Iris pigment epithelial cell (primary cell): ENCODE data around the gene NACC2.

ENCODE experiments used
- DNase-seq: peaks from one replicate; pipeline ENCODE4 v3.0.0-alpha.2; 2011; ENCODE audit warnings: low read depth

Gene NACC2

DNA sequence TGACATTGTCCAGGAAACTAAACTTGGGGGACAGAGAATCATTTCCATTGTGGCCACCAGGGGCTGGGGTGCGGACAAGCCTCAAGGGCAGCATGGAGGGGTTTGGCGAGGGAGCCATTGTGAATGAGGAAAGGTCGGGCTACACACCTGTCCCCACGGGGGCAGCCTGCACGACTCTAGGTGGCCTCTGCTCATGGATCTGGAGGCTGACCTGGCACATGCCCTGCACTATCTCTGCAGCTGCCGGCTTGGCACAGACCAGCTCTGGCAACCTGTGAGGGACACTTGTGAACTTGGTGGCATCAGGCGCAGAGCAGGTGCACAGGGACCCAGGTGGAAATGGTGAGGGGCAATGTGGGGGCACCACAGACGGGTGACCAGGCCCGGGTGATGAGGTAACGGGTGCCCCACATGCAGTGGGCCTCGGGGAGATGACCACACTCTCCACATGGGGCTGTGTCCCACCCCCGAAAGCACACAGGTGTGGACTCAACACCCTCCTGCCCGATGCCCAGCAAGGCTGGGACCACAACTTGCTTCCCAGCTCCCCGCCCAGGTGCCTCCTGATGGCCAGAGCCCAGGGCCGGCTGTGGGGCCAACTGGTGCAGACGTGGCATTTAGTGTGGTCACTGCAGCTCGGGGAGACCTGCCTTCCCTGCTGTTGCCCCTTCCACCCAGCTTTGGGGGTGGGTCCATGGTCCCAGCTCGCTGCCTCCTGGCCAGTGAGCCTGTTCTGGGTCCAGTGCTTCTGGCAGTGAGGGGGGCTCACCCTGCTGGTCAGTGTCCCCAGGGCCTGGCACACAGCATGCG lies 73.0 kb downstream of the NACC2 start:
- DNase-seq: no peak

DNA sequence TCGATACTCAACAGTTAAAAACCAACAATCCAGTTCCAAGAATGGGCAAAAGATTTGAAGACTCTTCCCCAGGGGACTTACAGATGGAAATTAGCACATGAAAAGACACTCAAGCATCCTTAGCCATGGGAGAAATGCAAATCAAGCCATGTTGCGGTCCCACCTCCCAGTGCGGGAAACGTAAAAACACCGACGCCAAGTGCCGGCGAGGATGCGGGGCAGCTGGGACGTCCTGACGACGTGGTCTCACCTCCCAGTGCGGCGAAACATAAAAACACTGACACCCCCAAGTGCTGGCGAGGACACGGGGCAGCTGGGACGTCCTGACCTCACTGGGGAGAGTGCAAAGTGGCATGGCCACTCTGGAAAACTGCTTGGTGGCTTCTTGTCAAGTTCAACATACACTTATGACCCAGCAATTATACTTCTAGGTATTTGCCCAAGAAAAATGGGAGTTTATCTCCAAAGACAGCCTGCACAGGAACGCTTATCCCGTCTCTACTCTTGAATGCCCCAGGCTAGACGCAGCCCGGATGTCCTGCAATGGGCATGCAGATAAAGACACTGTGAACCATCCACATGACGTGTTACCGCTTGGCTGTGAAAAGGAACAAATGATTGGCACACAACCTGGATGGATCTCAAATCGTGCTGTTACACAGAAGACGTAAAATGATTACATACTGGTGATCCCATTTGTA lies 73.8 kb downstream of the NACC2 start:
- DNase-seq: no peak

DNA sequence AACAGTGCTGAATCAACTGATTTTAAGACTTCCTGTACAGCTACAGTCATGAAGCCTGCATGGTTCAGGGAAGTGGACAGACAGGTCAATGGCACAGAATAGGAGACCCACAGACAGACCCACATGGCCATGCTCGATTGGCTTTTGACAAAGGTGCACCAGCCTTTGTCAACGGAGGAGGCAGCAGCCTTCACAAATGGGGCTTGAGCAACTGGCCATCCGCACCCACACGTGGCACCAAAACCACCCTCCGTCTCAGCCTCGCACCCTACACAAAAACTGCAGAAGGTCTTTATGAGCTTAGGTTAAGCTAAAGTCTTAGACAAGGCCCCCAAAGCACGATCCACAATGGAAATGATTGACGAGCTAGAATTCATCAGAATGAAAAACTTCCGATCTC lies 74.4 kb downstream of the NACC2 start:
- no peak for DNase-seq

DNA sequence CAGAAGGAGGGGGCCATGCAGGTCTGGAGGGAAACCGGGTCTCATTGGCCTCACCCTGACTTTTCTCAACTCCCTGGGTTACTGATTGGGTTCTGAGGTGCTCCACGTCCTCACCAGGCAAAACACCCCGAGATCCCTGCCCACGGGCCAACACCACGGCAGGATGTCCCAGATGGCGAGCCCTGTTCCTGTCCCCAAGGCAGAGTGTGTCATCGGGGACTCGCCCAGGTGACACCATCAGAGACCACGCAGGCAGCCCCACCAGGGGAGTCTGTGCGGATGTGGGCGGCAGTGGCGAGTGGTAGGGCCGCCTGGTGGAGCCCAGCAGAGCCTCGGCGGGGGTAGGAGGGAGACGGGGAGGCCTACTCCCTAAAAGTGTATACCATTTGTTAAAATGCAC lies 74.9 kb downstream of the NACC2 start:
- DNase-seq: no peak

DNA sequence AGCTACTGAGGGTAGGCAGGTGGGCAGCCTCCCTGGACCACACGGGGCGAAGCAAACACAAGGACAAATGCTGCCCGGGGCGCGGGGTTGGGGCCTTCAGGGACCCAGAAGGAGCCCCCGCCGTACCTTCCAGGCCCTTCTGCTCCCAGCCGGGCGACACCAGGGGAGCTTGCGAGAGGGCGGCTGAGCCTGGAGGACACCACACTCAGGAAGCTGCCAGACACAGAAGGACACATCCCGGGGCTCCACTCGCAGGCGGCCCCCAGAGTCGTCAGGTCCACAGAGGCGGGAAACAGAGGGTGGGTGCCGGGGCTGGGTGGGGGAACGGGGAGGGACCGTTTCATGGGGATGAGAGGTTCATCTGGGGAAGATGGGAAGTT lies 75.4 kb downstream of the NACC2 start:
- no peak for DNase-seq

DNA sequence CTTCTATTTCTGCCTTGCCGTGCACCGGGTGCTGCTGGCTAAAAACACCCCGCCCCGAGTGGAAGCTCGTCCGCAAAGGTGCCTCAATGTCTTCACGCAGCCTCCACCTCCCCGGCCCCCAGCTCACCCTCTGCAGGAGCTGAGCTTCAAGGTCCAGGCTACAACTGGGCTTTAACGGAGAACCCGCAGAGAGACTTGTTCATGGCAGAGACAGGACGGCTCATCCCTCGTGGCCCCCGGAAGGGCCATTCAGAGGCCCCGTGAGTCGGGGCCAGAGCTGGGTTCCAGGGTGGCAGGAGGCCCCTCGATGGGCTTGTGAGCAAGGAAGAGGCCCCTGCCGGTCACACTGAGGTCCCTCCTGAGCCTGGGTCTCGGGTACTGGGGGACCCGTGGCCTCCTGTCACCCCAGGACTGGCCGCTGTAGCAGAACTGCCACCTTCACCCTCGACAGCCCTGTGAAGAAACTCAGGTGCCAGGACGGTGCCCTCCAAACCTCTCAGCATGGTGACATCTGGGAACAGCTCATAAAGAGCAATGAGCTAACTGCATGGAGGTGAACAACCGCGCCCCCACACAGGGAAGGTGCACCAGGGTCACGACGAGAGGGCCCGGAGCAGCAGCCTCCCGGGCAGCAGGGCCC lies 75.9 kb downstream of the NACC2 start:
- no peak for DNase-seq

DNA sequence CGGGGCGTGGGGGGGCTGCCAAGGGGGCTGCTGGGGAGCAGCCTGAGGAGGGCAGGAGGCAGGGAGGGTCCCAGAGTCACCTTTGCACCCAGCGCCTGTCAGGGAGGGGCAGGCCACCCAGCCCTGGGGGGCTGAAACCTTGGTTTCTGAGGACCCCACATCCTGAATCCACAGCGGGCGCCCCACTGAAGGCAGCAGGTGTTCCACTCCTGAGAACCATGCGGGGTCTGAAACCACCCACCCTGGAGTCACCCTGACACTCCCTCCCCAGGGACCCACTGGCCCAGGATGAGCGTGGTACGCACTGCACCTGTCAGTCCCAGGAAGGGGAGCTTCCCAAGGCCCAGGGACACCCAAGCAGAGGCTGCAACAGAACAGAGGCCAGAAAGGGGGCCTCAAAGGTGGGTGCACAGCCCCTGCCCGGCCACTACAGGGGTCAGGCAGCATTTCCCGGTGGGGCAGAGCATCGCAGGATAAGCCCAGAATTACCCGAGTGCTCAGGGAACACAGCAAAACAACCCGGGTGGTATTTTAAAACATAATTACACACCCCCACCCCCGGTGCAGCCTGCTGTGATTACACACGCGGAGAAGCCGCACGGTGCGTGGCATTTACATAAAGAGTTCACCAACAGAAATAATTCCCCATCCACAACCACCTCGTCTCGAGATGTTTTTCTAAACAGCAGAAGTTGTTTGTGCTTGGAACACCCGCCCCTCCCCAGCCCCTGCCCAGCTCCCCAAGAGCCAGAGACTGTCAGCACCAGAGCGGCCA lies 76.6 kb downstream of the NACC2 start:
- DNase-seq: no peak

DNA sequence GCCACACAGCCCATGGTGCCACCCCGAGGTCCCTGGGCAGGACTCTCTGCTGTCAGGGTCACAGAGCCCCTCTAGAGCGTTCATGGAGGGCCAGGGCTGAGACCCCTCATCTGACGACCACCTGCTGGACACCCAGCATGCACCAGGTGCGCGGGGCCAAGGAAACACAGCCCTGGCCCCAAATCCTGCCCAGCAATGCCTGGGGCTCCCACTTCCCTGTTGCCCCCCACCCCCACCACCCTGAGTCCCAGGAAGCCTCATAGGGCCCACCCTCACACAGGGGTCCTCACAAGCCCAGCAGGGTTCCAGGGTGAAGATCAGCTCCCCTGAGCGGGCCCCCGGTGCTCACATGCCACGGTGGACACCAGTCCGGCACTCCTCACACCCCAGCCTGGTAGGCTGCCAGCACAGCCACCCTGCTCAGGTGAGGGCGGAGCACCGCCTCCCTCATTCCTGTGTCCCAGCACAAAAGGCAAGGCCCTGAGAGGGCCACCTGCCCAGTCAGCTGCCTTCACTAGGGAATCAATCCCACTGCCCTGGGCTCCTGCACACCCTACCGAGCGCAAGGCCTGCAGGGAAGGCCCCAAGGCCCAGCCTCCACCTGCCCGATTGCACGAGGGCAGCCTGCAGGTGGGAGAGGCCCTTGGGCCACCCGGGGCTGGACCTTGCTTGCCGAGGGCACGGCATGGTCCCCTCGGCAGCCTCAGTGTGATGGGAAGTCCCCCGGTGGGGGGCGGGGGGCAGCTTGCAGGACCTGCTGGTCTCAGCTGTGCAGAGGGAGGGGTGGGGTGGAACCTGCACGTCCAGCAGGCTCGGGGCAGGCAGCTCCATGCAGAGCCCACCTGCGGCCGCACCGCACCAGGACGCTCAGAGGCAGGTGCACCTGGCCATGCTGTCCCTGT lies 77.5 kb downstream of the NACC2 start:
- no peak for DNase-seq

DNA sequence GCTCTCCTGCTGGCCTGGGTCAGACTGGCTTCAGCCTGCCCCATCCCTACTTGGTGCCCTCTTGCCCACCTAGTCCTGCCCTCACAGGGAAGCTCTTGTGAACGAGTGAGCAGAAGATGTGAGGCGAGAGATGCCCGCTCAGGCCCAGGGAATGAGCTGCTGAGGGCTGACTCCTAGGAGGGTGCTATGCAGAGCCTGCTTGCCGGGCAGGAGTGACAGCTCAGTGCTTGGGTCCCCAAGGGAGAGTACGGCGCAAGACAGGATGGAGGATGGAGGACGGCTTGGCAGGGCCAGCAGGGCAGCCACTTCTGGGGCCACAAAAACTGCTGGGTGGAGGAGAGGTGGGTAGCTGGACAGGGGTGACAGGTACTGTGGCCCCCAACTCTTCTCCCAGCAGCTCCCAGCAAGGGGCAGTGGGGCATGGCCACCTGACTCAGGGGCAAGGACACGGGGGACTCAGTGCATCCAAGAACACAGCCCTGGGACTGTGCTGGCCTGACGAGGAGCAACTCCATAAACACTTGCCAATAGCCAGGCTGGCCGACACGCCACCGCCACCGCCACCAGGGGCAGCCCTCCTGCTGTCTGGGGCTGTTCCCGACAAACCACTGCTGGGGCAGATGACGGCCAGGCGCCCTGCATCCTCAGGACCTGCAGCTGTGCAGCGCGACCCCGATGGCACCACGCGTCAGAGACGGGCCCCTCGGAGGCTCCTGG lies 78.4 kb downstream of the NACC2 start:
- no peak for DNase-seq

DNA sequence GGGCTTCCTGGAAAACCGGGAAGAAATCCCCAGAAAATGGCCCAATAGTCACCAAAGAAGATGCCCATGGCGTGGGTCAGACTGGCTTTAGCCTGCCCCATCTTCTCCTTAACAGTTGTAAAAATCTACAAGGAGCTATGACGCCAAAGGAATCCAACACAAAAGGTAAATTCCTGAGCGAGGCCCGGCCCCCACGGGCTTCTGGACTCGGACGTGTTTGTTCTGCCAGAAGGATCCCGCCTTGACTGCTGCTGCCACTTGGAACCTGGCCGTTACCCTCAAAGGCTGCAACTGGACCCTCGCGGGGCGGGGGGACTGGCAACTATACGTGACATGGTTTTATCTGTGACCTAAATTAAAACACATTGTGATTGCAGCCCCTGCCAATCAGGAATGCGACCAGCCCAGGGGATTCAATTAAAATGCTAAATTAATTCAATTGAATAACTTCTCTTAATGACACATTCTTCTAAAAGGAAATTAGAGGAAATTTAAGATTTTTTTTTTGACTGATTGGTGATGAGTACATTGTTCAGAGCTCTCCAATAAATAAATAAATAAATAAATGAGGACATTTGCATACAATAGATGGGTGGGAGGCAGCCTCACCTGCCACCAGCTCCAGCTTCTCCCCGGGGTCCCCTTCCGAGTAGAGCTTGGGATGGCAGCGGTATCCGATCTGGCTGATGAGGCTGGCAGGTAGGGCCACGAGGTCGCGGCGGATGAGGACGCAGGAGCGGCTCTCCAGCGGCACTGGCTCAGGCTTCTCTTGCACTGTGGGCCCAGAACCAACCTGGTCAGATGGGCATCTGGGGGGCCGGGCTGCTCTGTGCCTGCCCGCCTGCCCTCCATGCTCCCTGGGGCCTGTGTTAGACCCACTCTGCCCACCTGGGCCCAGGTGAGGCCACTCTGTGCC lies 79.2 kb downstream of the NACC2 start:
- no peak for DNase-seq

DNA sequence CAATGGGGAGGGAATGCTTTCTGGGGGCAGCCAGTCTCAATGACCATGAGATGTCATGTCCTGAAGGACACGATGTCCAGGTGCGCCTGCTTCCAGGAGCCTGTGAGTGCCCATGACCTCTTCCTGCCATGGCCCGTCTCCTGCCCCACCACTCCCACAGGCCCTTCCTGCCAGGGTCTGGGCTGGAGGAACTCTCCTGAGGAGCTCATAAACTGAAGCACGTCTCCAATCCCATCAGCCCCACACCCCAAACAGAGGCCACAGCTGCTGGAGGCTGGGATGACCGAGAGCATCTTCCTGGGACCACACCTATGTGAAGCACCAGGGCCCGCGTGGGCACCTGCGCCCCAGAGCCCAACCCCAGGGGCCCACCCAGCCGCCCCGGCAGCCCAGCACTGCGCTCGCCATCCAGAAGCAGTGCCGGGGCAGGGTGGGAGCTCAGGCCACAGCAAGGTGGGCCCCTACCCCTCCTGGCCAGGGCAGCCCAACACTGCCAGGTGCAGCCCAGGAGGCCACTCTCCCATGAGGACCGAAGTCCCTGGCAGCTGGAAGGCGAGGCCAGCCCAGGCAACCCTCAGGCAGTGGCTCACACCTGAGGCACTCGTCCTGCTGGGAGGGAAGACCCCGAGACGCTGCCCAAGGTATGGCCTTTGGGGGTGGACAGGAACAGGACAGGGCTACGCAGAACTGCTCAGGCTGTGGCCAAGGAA lies 80.0 kb downstream of the NACC2 start:
- no peak for DNase-seq

DNA sequence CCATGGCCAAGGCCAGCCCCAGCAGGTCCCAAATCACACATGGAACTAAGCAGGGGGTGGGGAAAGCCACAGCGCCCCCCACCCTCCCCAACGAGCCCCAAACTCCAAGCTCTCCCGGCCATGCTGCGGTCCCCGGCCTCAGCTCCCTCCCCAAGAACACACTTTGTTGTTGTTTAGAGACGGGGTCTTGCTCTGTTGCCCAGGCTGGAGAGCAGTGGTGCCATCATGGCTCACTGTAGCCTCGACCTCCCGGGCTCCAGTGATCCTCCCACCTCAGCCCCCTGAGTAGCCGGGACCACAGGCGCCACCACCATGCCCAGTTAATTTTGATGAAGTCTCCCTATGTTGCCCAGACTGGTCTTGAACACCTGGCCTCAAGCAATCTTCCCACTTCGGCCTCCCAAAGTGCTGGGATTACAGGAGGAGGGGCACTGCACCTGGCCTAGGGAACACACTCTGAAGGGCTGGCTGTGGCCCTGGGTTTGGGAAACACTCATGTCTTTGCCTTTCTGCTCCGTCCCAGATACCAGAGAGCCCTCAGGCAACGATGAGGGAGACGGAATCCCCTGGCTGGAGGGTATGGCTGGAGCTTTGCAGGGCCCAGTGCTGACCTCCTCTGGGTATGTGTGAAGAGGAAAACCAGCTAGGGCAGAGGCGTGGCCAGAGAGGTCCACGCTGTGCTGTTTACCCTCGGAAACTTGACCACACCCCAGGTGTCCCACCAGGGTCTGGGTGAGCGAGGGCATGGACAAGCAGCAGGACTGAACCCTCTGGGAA lies 80.8 kb downstream of the NACC2 start:
- DNase-seq: no peak

DNA sequence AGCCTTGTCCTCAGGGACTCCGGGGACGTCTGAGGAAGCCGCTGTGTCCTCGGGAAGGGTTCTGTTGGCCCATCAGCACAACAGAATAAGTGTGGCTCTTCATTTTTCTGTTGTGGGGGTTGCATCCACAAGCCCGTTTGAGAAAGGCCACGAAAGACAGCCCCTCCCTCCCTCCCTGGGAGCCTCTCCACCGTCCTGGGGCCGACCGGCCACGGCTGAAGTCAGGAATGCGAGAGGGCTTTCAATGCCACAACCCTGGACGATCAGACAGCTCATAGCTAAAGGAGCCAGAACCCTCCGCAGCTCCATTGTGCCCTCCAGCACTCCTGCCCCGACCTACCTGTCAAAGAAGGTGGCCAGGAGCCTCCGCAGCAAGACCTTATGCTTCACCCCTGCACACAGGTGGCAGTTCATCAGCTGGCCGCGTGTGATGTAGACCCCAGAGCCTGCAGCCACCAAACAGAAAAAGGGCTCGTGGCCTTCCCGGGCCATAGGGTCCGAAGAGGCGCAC lies 81.5 kb downstream of the NACC2 start:
- no peak for DNase-seq

DNA sequence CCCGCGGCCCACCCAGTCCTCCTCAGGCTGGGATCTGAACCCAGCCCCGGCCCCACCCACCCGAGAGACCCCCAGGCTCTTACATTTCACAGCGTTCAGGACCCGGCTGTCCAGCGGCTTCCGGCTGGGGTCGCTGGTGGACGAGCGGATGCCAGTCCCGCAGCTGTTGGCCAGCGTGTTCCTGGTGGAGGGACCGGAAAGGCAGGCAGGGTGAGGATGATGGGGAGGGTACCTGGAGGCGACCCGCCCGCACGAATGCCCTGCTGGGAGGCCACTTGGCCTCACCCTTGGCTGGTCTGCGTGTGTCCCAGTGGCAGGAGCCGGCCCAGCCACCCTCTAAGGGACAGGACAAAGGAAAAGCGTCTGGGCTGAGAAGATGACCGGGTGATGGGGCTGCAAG lies 82.0 kb downstream of the NACC2 start:
- DNase-seq: no peak

DNA sequence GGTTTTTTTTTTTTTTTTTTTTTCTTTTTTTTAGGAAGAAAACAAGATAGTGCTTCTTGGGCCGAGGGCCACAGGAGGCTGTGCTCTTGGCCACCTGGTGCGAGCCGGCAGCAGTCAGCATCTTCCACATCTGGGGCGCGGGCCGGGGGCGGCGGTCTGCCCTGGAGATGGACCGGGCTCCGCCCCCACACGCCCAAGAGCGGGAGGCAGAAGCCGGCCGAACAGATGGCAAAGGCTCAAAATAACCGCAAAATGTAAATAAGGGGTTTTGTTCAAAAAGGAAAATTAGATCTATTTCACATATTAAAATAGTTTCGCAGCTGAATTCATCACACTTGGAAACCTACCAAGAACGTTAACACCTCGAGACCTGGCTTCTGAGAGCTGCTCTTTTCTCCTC lies 82.4 kb downstream of the NACC2 start:
- peak; percentile 78 for DNase-seq

DNA sequence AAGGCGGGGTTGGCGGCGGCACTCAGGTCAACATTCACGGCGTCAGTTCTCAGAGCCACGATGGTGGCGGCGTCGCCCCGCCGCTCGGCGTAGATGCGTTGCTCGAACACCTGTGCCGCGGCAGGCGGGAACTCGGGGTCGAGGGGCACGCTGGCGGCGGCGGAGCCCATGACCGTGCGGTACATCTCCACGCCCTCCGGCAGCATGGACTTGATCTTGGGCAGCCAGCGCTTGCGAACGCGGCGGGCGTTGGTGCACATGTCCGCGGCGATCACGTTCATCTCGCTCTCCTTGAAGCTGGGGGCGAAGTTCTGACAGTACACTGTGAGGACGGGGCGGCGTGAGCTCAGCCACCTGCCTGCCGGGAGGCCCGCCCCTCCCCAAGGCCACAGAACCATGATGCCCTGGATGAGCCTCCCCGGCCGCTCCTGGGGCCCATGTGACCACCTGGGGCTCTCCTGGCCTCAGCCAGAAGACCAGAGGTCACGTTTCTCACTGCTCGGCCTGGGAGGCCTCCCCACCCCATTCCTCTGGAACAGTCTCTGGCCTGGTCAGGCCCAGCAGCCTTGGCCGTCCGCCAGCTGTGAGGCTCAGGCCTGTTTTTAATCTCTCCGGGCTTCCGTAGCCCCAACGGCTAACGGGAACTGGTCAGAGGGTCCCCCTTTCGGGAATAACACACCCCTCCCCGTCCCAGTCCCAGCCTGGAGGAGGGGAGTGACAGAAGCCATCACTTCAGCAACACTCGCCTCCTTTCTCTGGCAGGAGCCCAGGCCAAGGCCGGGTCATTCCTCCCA lies 83.2 kb downstream of the NACC2 start:
- peak; percentile 91 for DNase-seq

DNA sequence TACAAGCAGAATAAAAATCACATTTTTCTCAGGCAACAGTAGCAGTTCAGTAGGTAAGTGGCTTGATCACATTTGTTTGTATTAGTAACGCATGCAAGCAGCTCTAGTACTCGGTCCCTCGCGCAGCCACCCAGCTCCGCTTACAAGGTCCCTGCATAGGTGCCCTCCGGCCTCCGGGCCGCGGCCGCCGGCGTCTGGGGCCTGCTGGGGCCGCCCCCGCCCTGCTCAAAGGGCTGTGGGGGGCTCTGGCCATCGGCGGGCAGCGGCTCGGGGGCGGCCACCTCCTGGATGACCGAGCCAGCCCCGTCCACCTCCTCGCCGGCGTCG lies 83.8 kb downstream of the NACC2 start:
- DNase-seq: no peak
